HepG2 (cell line): Measurements from ENCODE around the gene ATP9B. TPM values are rescaled to one million over a fixed set of nuclear protein-coding genes. Genes with fewer than 3 reads are reported as not detected.

ENCODE experiments used
- FOXK1 ChIP-seq: sonication (generic); formaldehyde crosslinking; IDR thresholded peaks from 2 replicates; pipeline ENCODE4 v1.4.0; 2020; ENCODE audit warnings: low read depth, missing genetic modification reagents, borderline replicate concordance
- KDM2A ChIP-seq: sonication (generic); formaldehyde crosslinking; IDR thresholded peaks from 2 replicates; pipeline ENCODE4 v1.4.0; 2020; ENCODE audit warnings: low read depth, missing genetic modification reagents, borderline replicate concordance
- TCF7L2 ChIP-seq: IDR thresholded peaks from 2 replicates; pipeline ENCODE4 v1.6.1; 2011; ENCODE audit warnings: mild to moderate bottlenecking, low read depth, low read length, moderate library complexity
- ZNF34 ChIP-seq: sonication (generic); formaldehyde crosslinking; IDR thresholded peaks from 2 replicates; pipeline ENCODE4 v1.4.0; 2020; ENCODE audit warnings: mild to moderate bottlenecking, missing genetic modification reagents, borderline replicate concordance
- ZNF776 ChIP-seq: sonication (generic); formaldehyde crosslinking; IDR thresholded peaks from 2 replicates; pipeline ENCODE4 v1.4.0; 2020; ENCODE audit warnings: mild to moderate bottlenecking, missing genetic modification reagents
- polyA plus RNA-seq, 8 experiments: library from polyadenylated mRNA; depleted of rRNA in 3 of 8; stranded (reverse) in 7 of 8; unstranded in 1 of 8; fragments of >200 nt; fragmentation: Illumina TruSeq in 4 of 8; extraction: Trizol in 4 of 8; gene quantifications; 2 replicates each; pipeline versions ENCODE4 v1.2.1 to v1.2.3, GENCODE V29; 2011 to 2016; ENCODE audit warnings: low read depth in 4 of 8, missing spikeins in 1 of 8, mixed read lengths in 1 of 8; ENCODE audit not compliant: insufficient read depth in 1 of 8
- total RNA-seq, 5 experiments: library from RNA; depleted of rRNA; stranded (reverse); fragments of >200 nt; fragmentation: Illumina TruSeq; extraction: Trizol; gene quantifications; 2 replicates each; pipeline ENCODE4 v1.2.3, GENCODE V29; 2016; ENCODE audit warnings: low read depth in 1 of 5
- TF ChIP-seq, protein P1 (sequence below): sonication (generic); formaldehyde crosslinking; IDR thresholded peaks from 2 replicates; pipeline ENCODE4 v1.8.0; 2022; ENCODE audit warnings: low read depth, missing genetic modification reagents
- TF ChIP-seq, protein P2 (sequence below): sonication (generic); formaldehyde crosslinking; IDR thresholded peaks from 2 replicates; pipeline ENCODE4 v1.4.0; 2020; ENCODE audit warnings: missing genetic modification reagents
- TF ChIP-seq, protein P3 (sequence below): sonication (generic); formaldehyde crosslinking; IDR thresholded peaks from 2 replicates; pipeline ENCODE4 v1.5.0; 2020; ENCODE audit warnings: mild to moderate bottlenecking, missing genetic modification reagents, moderate library complexity
- TF ChIP-seq, protein P4 (sequence below): sonication (generic); formaldehyde crosslinking; IDR thresholded peaks from 2 replicates; pipeline ENCODE4 v1.5.1; 2020; ENCODE audit warnings: mild to moderate bottlenecking, missing genetic modification reagents, moderate library complexity
- TF ChIP-seq, protein P5 (sequence below): sonication (generic); formaldehyde crosslinking; IDR thresholded peaks from 2 replicates; pipeline ENCODE4 v1.4.0; 2020; ENCODE audit warnings: missing genetic modification reagents, borderline replicate concordance

Gene ATP9B
- total and polyA plus RNA-seq, 2 of the 13 experiments (the other 11 are each of a cell fraction or from before 2014, with no cell fraction given), result 10.8 to 11.3 TPM

DNA sequence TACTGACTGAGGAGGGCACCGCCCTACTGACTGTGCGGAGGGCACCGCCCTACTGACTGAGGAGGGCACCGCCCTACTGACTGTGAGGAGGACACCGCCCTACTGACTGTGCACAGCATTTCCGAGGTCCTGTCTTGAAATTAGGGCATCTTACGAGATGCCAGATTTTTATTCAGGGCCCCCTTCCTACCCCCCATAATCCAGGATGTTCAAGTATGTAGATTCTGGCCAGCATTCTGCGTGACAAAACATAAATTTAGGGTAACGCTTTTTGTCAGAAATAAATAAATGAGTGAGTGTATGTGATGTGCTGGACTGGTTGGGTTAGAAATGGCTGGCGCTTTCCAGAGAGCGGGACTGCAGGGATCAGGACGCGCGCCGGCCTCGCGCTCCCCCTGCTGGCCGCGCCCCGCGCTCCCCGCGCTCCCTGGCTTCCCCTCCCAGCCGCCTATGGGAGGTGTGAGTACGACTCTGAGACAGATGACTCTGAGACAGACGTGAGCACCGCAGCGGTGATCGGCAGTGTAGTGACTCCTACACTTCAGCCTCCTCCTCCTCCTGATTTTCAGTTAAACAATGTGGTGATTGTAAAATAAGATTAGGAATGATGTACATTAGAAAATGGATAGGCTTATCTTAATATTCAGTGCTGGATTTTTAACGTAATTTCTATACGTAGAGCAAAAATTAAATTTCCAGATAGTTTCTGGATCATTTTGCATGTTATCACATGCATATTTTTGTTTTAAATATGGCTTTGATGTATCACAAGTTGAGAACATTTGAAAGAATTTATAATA is 177.3 kb downstream of the ATP9B start (continued):
- TF ChIP-seq, protein P1, sequence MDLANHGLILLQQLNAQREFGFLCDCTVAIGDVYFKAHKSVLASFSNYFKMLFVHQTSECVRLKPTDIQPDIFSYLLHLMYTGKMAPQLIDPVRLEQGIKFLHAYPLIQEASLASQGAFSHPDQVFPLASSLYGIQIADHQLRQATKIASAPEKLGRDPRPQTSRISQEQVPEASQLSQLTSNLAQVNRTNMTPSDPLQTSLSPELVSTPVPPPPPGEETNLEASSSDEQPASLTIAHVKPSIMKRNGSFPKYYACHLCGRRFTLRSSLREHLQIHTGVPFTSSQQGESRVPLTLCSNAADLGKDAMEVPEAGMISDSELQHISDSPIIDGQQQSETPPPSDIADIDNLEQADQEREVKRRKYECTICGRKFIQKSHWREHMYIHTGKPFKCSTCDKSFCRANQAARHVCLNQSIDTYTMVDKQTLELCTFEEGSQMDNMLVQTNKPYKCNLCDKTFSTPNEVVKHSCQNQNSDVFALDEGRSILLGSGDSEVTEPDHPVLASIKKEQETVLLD, result no peak
- TF ChIP-seq TCF7L2 (no peak), ZNF776 (CRISPR knock-in tag) (no peak), FOXK1 (CRISPR knock-in tag) (no peak), ZNF34 (CRISPR knock-in tag) (no peak), KDM2A (CRISPR knock-in tag) (peak; percentile 35; the same call in 1 of the 2 replicates)
- TF ChIP-seq, protein P2, sequence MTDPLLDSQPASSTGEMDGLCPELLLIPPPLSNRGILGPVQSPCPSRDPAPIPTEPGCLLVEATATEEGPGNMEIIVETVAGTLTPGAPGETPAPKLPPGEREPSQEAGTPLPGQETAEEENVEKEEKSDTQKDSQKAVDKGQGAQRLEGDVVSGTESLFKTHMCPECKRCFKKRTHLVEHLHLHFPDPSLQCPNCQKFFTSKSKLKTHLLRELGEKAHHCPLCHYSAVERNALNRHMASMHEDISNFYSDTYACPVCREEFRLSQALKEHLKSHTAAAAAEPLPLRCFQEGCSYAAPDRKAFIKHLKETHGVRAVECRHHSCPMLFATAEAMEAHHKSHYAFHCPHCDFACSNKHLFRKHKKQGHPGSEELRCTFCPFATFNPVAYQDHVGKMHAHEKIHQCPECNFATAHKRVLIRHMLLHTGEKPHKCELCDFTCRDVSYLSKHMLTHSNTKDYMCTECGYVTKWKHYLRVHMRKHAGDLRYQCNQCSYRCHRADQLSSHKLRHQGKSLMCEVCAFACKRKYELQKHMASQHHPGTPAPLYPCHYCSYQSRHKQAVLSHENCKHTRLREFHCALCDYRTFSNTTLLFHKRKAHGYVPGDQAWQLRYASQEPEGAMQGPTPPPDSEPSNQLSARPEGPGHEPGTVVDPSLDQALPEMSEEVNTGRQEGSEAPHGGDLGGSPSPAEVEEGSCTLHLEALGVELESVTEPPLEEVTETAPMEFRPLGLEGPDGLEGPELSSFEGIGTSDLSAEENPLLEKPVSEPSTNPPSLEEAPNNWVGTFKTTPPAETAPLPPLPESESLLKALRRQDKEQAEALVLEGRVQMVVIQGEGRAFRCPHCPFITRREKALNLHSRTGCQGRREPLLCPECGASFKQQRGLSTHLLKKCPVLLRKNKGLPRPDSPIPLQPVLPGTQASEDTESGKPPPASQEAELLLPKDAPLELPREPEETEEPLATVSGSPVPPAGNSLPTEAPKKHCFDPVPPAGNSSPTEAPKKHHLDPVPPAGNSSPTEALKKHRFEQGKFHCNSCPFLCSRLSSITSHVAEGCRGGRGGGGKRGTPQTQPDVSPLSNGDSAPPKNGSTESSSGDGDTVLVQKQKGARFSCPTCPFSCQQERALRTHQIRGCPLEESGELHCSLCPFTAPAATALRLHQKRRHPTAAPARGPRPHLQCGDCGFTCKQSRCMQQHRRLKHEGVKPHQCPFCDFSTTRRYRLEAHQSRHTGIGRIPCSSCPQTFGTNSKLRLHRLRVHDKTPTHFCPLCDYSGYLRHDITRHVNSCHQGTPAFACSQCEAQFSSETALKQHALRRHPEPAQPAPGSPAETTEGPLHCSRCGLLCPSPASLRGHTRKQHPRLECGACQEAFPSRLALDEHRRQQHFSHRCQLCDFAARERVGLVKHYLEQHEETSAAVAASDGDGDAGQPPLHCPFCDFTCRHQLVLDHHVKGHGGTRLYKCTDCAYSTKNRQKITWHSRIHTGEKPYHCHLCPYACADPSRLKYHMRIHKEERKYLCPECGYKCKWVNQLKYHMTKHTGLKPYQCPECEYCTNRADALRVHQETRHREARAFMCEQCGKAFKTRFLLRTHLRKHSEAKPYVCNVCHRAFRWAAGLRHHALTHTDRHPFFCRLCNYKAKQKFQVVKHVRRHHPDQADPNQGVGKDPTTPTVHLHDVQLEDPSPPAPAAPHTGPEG (CRISPR knock-in tag), result no peak
- TF ChIP-seq, protein P3, sequence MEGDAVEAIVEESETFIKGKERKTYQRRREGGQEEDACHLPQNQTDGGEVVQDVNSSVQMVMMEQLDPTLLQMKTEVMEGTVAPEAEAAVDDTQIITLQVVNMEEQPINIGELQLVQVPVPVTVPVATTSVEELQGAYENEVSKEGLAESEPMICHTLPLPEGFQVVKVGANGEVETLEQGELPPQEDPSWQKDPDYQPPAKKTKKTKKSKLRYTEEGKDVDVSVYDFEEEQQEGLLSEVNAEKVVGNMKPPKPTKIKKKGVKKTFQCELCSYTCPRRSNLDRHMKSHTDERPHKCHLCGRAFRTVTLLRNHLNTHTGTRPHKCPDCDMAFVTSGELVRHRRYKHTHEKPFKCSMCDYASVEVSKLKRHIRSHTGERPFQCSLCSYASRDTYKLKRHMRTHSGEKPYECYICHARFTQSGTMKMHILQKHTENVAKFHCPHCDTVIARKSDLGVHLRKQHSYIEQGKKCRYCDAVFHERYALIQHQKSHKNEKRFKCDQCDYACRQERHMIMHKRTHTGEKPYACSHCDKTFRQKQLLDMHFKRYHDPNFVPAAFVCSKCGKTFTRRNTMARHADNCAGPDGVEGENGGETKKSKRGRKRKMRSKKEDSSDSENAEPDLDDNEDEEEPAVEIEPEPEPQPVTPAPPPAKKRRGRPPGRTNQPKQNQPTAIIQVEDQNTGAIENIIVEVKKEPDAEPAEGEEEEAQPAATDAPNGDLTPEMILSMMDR (CRISPR knock-in tag), result peak; percentile 82
- TF ChIP-seq, protein P4, sequence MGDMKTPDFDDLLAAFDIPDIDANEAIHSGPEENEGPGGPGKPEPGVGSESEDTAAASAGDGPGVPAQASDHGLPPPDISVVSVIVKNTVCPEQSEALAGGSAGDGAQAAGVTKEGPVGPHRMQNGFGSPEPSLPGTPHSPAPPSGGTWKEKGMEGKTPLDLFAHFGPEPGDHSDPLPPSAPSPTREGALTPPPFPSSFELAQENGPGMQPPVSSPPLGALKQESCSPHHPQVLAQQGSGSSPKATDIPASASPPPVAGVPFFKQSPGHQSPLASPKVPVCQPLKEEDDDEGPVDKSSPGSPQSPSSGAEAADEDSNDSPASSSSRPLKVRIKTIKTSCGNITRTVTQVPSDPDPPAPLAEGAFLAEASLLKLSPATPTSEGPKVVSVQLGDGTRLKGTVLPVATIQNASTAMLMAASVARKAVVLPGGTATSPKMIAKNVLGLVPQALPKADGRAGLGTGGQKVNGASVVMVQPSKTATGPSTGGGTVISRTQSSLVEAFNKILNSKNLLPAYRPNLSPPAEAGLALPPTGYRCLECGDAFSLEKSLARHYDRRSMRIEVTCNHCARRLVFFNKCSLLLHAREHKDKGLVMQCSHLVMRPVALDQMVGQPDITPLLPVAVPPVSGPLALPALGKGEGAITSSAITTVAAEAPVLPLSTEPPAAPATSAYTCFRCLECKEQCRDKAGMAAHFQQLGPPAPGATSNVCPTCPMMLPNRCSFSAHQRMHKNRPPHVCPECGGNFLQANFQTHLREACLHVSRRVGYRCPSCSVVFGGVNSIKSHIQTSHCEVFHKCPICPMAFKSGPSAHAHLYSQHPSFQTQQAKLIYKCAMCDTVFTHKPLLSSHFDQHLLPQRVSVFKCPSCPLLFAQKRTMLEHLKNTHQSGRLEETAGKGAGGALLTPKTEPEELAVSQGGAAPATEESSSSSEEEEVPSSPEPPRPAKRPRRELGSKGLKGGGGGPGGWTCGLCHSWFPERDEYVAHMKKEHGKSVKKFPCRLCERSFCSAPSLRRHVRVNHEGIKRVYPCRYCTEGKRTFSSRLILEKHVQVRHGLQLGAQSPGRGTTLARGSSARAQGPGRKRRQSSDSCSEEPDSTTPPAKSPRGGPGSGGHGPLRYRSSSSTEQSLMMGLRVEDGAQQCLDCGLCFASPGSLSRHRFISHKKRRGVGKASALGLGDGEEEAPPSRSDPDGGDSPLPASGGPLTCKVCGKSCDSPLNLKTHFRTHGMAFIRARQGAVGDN (CRISPR knock-in tag), result peak; percentile 28; the same call in 1 of the 2 replicates
- TF ChIP-seq, protein P5, sequence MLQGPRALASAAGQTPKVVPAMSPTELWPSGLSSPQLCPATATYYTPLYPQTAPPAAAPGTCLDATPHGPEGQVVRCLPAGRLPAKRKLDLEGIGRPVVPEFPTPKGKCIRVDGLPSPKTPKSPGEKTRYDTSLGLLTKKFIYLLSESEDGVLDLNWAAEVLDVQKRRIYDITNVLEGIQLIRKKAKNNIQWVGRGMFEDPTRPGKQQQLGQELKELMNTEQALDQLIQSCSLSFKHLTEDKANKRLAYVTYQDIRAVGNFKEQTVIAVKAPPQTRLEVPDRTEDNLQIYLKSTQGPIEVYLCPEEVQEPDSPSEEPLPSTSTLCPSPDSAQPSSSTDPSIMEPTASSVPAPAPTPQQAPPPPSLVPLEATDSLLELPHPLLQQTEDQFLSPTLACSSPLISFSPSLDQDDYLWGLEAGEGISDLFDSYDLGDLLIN (CRISPR knock-in tag), result no peak
- TF ChIP-seq, all 625 proteins: peak for 10
